ENCODE measurements around the gene ZC2HC1B. TPM values are rescaled to one million over a fixed set of nuclear protein-coding genes. Genes with fewer than 3 reads are reported as not detected.

Gene ZC2HC1B
- total and polyA plus RNA-seq, 9 of the 15 experiments (the other 6 are each of a cell fraction or from before 2014, with no cell fraction given) = not detected

DNA sequence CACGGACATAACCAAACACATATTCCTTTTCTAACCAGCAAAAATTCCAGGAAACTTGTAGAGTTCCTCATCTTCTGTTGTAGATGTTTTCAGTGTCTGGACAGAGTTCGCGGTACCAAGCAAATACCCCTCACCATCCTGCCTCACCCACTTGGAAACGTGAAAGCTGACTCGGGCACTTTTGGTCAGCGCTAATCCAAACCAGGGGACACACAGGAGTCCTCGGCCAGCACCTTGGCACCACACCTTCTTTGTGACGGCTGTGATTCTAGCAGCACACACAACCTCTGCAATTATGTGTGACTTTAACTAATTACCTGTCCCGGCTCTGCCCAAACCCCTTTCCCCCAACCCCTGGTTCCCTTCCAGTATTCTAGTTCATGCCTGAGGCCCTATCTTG is 85.7 kb downstream of the ZC2HC1B start:
- H2AFZ ChIP-seq (ENCODE audit: low read depth, low read length) = no peak overlapping the region
- no peaks in the 10 kb centered on the region for H3K4me1 ChIP-seq (replicated peaks in 1 of 2; ENCODE audit: control insufficient read depth in 2 of 2, insufficient read depth in 2 of 2, low read length in 2 of 2)
- TF ChIP-seq CHD1 (IDR thresholded peaks at IDR 0.05; ENCODE audit: low read length) = no peak
- TF ChIP-seq SRSF9 (IDR thresholded peaks at IDR 0.05; ENCODE audit: borderline replicate concordance, low read depth, low read length) = no peak
- TF ChIP-seq KAT7 (CRISPR knock-in tag; IDR thresholded peaks at IDR 0.05; ENCODE audit: borderline replicate concordance) = no peak
- no peak for TF ChIP-seq ZSCAN32 (CRISPR knock-in tag; IDR thresholded peaks at IDR 0.05)
- TF ChIP-seq ZNF282 (CRISPR knock-in tag; IDR thresholded peaks at IDR 0.05) = no peak
- ATAC-seq (no peak), DNase-seq (ENCODE audit: extremely low read depth in 1 of 4, low spot score in 3 of 4) (no peak), FAIRE-seq (no peak)
- in situ Hi-C loops (cut with MboI) = no loop called here
- H3K27ac ChIP-seq (ENCODE audit: extremely low read depth, low read depth, low read length) = no peak overlapping the region
- no TSS peak for BruUV-seq (replicated peaks)
- no peak overlapping the region for H3K9ac ChIP-seq (ENCODE audit: insufficient read depth in 1 of 2, low read depth in 2 of 2, low read length in 2 of 2)
- H3K4me2 ChIP-seq (ENCODE audit: insufficient read depth, low read length) = no peak overlapping the region
- ChIA-PET CTCF (ENCODE audit: low intra/inter-chr PET ratio) (no interaction called here), POLR2A (no interaction called here)
- no peak overlapping the region for H3K4me3 ChIP-seq
- no peaks in the 10 kb centered on the region for H3K9me1 ChIP-seq (ENCODE audit: control insufficient read depth, insufficient read depth, low read length)
- 34% methylated on average over 9 of the region's 9 CpGs for WGBS (ENCODE audit: insufficient coverage, low coverage, missing lambda C conversion rate)
- no peaks in the 10 kb centered on the region for H3K36me3 ChIP-seq (ENCODE audit: control insufficient read depth, insufficient read depth, low read length)
- H3K79me2 ChIP-seq (ENCODE audit: control insufficient read depth, insufficient read depth, low read length) = no peaks in the 10 kb centered on the region
- intact Hi-C loops (cut with micrococcal nuclease) = no loop called here
- H3K9me3 ChIP-seq (replicated peaks; ENCODE audit: control insufficient read depth, insufficient read depth, low read depth, low read length) = no peaks in the 10 kb centered on the region
- no peaks in the 10 kb centered on the region for H4K20me1 ChIP-seq (replicated peaks; ENCODE audit: control insufficient read depth, insufficient read depth, low read length)
- H3K27me3 ChIP-seq (ENCODE audit: control insufficient read depth in 2 of 2, insufficient read depth in 2 of 2, low read length in 2 of 2) = 0 out of 5 replicates have a peak, but pooled peaks cover 0 to 5% of the 10 kb centered on the region in 2 experiments

DNA sequence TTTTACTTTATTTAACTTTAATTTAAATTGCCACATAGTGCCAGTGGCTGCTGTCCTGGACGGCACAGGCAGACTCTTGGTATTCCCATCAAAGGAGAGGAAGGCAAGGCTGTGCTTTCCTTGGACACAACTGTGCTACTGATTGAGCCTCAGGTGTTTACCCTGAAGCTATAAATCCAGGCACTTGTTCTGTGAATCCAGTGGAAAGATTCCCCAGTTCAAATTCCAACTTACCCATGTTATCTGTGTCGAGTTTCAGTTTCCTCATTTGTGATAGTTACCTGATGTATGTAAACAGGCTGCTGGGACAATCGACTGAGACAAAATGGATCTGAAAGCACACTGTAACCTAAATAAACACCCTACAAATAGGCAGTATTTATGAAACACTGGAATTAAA is 86.6 kb downstream of the ZC2HC1B start:
- H3K4me2 ChIP-seq (ENCODE audit: insufficient read depth, low read length) = no peak overlapping the region
- H2AFZ ChIP-seq (ENCODE audit: low read depth, low read length) = no peak overlapping the region
- no peak overlapping the region for H3K27ac ChIP-seq (ENCODE audit: extremely low read depth, low read depth, low read length)
- no peaks in the 10 kb centered on the region for H3K4me1 ChIP-seq (replicated peaks in 1 of 2; ENCODE audit: control insufficient read depth in 2 of 2, insufficient read depth in 2 of 2, low read length in 2 of 2)
- H3K36me3 ChIP-seq (ENCODE audit: control insufficient read depth, insufficient read depth, low read length) = no peaks in the 10 kb centered on the region
- POLR2A ChIA-PET = interaction anchor here (0.5 kb wide), 1 partner anchor 130 kb away, joined by 3 read pairs; no protein-coding TSS in a partner anchor
- H3K9me1 ChIP-seq (ENCODE audit: control insufficient read depth, insufficient read depth, low read length) = no peaks in the 10 kb centered on the region
- ATAC-seq = no peak
- H3K9me3 ChIP-seq (replicated peaks; ENCODE audit: control insufficient read depth, insufficient read depth, low read depth, low read length) = no peaks in the 10 kb centered on the region
- H4K20me1 ChIP-seq (replicated peaks; ENCODE audit: control insufficient read depth, insufficient read depth, low read length) = no peaks in the 10 kb centered on the region
- no TSS peak for BruUV-seq (replicated peaks)
- no peak overlapping the region for H3K4me3 ChIP-seq
- H3K79me2 ChIP-seq (ENCODE audit: control insufficient read depth, insufficient read depth, low read length) = no peaks in the 10 kb centered on the region
- H3K9ac ChIP-seq (ENCODE audit: insufficient read depth in 1 of 2, low read depth in 2 of 2, low read length in 2 of 2) = no peak overlapping the region
- 34% methylated on average over 3 of the region's 3 CpGs for WGBS (ENCODE audit: insufficient coverage, low coverage, missing lambda C conversion rate)
- intact Hi-C loops (cut with micrococcal nuclease) = no loop called here
- 0 out of 5 replicates have a peak, but pooled peaks cover 0 to 5% of the 10 kb centered on the region in 2 experiments for H3K27me3 ChIP-seq (ENCODE audit: control insufficient read depth in 2 of 2, insufficient read depth in 2 of 2, low read length in 2 of 2)
- no peak for DNase-seq (ENCODE audit: extremely low read depth in 1 of 4, low spot score in 3 of 4)
- in situ Hi-C loops (cut with MboI) = no loop called here
- FAIRE-seq = no peak
- CTCF ChIA-PET (ENCODE audit: low intra/inter-chr PET ratio) = no interaction called here
- no peak for TF ChIP-seq NBN (IDR thresholded peaks at IDR 0.05; ENCODE audit: low read depth)
- TF ChIP-seq HMG20B (CRISPR knock-in tag; IDR thresholded peaks at IDR 0.05) = no peak

Measured in K562 (cell line).